HepG2 (cell line): ENCODE measurements around the gene PCGF6. TPM values are rescaled to one million over a fixed set of nuclear protein-coding genes. Genes with fewer than 3 reads are reported as not detected.

ENCODE experiments used
- ARNT ChIP-seq: fragments of 450-650 bp; IDR thresholded peaks from 2 replicates; pipeline ENCODE4 v1.6.1; 2017
- BRCA1 ChIP-seq: sonication (generic); formaldehyde crosslinking; IDR thresholded peaks from 2 replicates; pipeline ENCODE4 v1.4.0; 2020; ENCODE audit warnings: missing genetic modification reagents
- CHCHD3 ChIP-seq: sonication (generic); formaldehyde crosslinking; IDR thresholded peaks from 2 replicates; pipeline ENCODE4 v1.8.0; 2022; ENCODE audit warnings: mild to moderate bottlenecking, missing genetic modification reagents, moderate library complexity
- CHD4 ChIP-seq: fragments of 200-600 bp; sonication (generic); IDR thresholded peaks from 2 replicates; pipeline ENCODE4 v1.7.0; 2017; ENCODE audit warnings: mild to moderate bottlenecking, low read length, borderline replicate concordance
- GLMP ChIP-seq: sonication (generic); formaldehyde crosslinking; IDR thresholded peaks from 2 replicates; pipeline ENCODE4 v1.9.0; 2021; ENCODE audit warnings: missing genetic modification reagents, mild to moderate bottlenecking, borderline replicate concordance
- HNF1A ChIP-seq, 2 experiments: sonication (generic) in 1 of 2; formaldehyde crosslinking in 1 of 2; IDR thresholded peaks; 2 replicates each; pipeline versions ENCODE4 v1.4.0 to v1.6.1; 2016 to 2020; ENCODE audit warnings: borderline replicate concordance in 1 of 2, low read depth in 1 of 2, mild to moderate bottlenecking in 1 of 2, missing genetic modification reagents in 1 of 2
- IKZF1 ChIP-seq: fragments of 450-650 bp; IDR thresholded peaks from 2 replicates; pipeline ENCODE4 v1.7.1; 2016
- MZF1 ChIP-seq: sonication (generic); formaldehyde crosslinking; IDR thresholded peaks from 2 replicates; pipeline ENCODE4 v1.8.1; 2023; ENCODE audit warnings: mild to moderate bottlenecking, missing genetic modification reagents, borderline replicate concordance
- SMAD3 ChIP-seq: sonication (generic); formaldehyde crosslinking; IDR thresholded peaks from 2 replicates; pipeline ENCODE4 v1.4.0; 2020; ENCODE audit warnings: missing genetic modification reagents
- SOX6 ChIP-seq, 2 experiments: fragments of 450-650 bp in 1 of 2; sonication (generic) in 1 of 2; formaldehyde crosslinking in 1 of 2; IDR thresholded peaks; 2 replicates each; pipeline versions ENCODE4 v1.4.0 to v1.6.1; 2017 to 2020; ENCODE audit warnings: antibody characterized with exemption in 1 of 2, mild to moderate bottlenecking in 1 of 2, missing genetic modification reagents in 1 of 2
- U2AF1 ChIP-seq: fragments of 200-400 bp; formaldehyde crosslinking; optimal IDR thresholded peaks from 2 replicates; pipeline ENCODE3; 2017; ENCODE audit warnings: mild to moderate bottlenecking, low read depth, low read length
- ZFP36L2 ChIP-seq: sonication (generic); formaldehyde crosslinking; IDR thresholded peaks from 2 replicates; pipeline ENCODE4 v1.4.0; 2020; ENCODE audit warnings: missing genetic modification reagents
- ZNF446 ChIP-seq: sonication (generic); formaldehyde crosslinking; IDR thresholded peaks from 2 replicates; pipeline ENCODE4 v1.5.0; 2020; ENCODE audit warnings: mild to moderate bottlenecking, missing genetic modification reagents
- ZNF646 ChIP-seq: sonication (generic); formaldehyde crosslinking; IDR thresholded peaks from 2 replicates; pipeline ENCODE4 v1.9.0; 2021; ENCODE audit warnings: mild to moderate bottlenecking, missing genetic modification reagents
- ZNF720 ChIP-seq: sonication (generic); formaldehyde crosslinking; IDR thresholded peaks from 2 replicates; pipeline ENCODE4 v1.4.0; 2020; ENCODE audit warnings: missing genetic modification reagents
- ZNF766 ChIP-seq: sonication (generic); formaldehyde crosslinking; IDR thresholded peaks from 2 replicates; pipeline ENCODE4 v1.5.0; 2020; ENCODE audit warnings: missing genetic modification reagents, borderline replicate concordance
- ZZZ3 ChIP-seq: sonication (generic); formaldehyde crosslinking; IDR thresholded peaks from 2 replicates; pipeline ENCODE4 v1.4.0; 2020; ENCODE audit warnings: missing genetic modification reagents, mild to moderate bottlenecking, borderline replicate concordance
- polyA plus RNA-seq, 8 experiments: library from polyadenylated mRNA; depleted of rRNA in 3 of 8; stranded (reverse) in 7 of 8; unstranded in 1 of 8; fragments of >200 nt; fragmentation: Illumina TruSeq in 4 of 8; extraction: Trizol in 4 of 8; gene quantifications; 2 replicates each; pipeline versions ENCODE4 v1.2.1 to v1.2.3, GENCODE V29; 2011 to 2016; ENCODE audit warnings: low read depth in 4 of 8, missing spikeins in 1 of 8, mixed read lengths in 1 of 8; ENCODE audit not compliant: insufficient read depth in 1 of 8
- total RNA-seq, 5 experiments: library from RNA; depleted of rRNA; stranded (reverse); fragments of >200 nt; fragmentation: Illumina TruSeq; extraction: Trizol; gene quantifications; 2 replicates each; pipeline ENCODE4 v1.2.3, GENCODE V29; 2016; ENCODE audit warnings: low read depth in 1 of 5

Gene PCGF6
- total and polyA plus RNA-seq, 2 of the 13 experiments (the other 11 are each of a cell fraction or from before 2014, with no cell fraction given): 5.2 to 19.4 TPM

GRCh38 chr10:103396067-103396788 is 45.3 kb upstream of the PCGF6 start, which contains the start of the genes ATP5MK and PDCD11 (continued):
- no peak for TF ChIP-seq ZNF646 (CRISPR knock-in tag)
- no peak for TF ChIP-seq U2AF1
- TF ChIP-seq SOX6 (IDR thresholded peaks at IDR 0.05): no peak
- 0 out of 2 replicates have a peak, but pooled peaks have one; percentile 16 for TF ChIP-seq SOX6 (CRISPR knock-in tag; IDR thresholded peaks at IDR 0.05)
- peak; percentile 81; the same call in 1 of the 2 replicates for TF ChIP-seq SMAD3 (CRISPR knock-in tag)
- no peak for TF ChIP-seq MZF1 (CRISPR knock-in tag)
- TF ChIP-seq IKZF1: no peak
- TF ChIP-seq GLMP (CRISPR knock-in tag): no peak
- 0 out of 2 replicates have a peak, but pooled peaks have one; percentile 25 for TF ChIP-seq HNF1A (IDR thresholded peaks at IDR 0.05; ENCODE audit: low read depth)
- no peak; the same call in 1 of the 2 replicates for TF ChIP-seq HNF1A (CRISPR knock-in tag; IDR thresholded peaks at IDR 0.05; ENCODE audit: borderline replicate concordance)
- no peak for TF ChIP-seq CHCHD3
- TF ChIP-seq ARNT: no peak
- peak; percentile 86 for TF ChIP-seq ZZZ3 (CRISPR knock-in tag)
- 0 out of 2 replicates have a peak, but pooled peaks have one; percentile 28 for TF ChIP-seq ZFP36L2 (CRISPR knock-in tag)
- peak; percentile 61; the same call in 1 of the 2 replicates for TF ChIP-seq ZNF446
- no peak for TF ChIP-seq ZNF720 (CRISPR knock-in tag)
- 0 out of 2 replicates have a peak, but pooled peaks have one; percentile 70 for TF ChIP-seq BRCA1 (CRISPR knock-in tag)
- TF ChIP-seq ZNF766 (CRISPR knock-in tag): 0 out of 2 replicates have a peak, but pooled peaks have one; percentile 76
- TF ChIP-seq CHD4: no peak
